HL-60/S4 treated with phorbol 12-myristate 13-acetate at 8.2 ng/mL for 4 days and 3 days (cell line): ENCODE results near the gene SLC5A9.
"Not testable (repeated sequence)": the region's sequence is repeated elsewhere in the genome, so short reads cannot be mapped to it uniquely, and the experiment has no call there.

Experiments
- in situ Hi-C: fragments of 300-500 bp; cut with MboI; formaldehyde crosslinking; loops from 2 replicates; pipeline ENCODE4 v1.15.0; 2022; ENCODE audit warnings: low sequenced_read_pairs

SLC5A9 gene

GRCh38 chr1:48236716-48237470 lies 14.4 kb downstream of the SLC5A9 start:
- in situ Hi-C loops = no loop called here

- in situ Hi-C loops = no loop called here
Measured at GRCh38 chr1:48242141-48242736, 19.7 kb downstream of the SLC5A9 start.

- in situ Hi-C loops = no loop called here
Measured at GRCh38 chr1:48245106-48245505, 22.6 kb downstream of the SLC5A9 start.

- in situ Hi-C loops = no loop called here
Measured at GRCh38 chr1:48246727-48247126, 24.2 kb downstream of the SLC5A9 start.

DNA sequence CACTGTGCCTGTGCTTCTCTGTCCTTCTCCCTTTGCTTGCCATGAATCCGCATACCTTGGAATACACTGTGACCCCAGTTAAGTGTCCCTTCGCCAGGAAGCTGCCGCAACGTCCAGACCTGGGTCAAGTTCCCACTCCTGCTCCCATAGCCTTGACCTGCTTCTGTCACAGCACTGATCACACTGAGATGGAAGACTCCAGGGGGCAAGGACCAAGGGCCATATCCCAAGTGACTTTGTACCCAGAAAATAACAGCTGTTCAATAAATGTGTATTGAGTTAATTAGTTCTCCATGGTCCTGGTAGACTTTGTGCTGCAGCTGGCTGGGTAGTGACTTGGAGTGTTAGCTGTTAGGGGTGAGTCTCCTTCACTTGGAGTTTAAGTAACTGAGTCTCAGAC lies 25.8 kb downstream of the SLC5A9 start:
- in situ Hi-C loops = no loop called here

DNA sequence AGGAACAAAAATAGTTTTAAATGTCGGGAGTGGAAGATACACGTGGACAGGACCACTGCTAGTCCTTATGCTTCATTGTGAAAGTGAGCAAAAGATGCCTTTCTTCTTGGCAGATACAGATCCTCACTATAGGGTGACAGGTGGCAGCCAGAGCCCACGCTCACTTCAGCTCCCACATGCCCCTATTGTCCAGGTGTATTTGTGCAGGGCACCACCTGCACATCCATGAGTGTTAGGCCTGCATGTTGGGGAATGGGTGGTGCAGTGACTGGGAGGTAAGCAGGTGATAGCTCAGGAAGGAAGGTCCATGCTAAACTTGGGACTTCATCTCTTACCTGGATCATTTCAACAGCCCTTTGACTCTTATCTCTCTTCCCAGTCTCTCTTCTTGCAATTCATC lies 27.4 kb downstream of the SLC5A9 start:
- in situ Hi-C loops = no loop called here

GRCh38 chr1:48250572-48250971 lies 28.1 kb downstream of the SLC5A9 start:
- in situ Hi-C loops = no loop called here

- in situ Hi-C loops = no loop called here
Measured at GRCh38 chr1:48251323-48251722, 28.8 kb downstream of the SLC5A9 start.

GRCh38 chr1:48251821-48252220 lies 29.3 kb downstream of the SLC5A9 start:
- in situ Hi-C loops = no loop called here

DNA sequence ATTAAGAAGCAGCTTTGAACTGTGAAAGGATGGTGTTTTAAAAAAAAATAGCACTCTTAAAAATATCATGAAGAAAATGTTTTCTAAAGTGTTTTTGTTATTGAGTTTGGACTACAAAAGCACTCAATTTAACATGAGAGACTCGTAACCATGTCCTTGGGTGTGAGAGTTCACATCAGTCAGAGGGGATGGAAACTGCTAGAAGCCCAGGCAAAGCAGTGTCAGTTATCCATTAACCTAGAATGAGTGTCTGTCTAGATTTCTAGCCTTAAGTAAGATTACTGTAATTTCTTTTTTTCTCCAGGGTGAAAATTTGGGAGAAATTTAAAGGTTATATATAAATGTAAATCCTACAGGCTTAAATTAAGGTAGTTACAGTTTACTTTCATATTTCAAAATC lies 31.7 kb downstream of the SLC5A9 start:
- in situ Hi-C loops = no loop called here

DNA sequence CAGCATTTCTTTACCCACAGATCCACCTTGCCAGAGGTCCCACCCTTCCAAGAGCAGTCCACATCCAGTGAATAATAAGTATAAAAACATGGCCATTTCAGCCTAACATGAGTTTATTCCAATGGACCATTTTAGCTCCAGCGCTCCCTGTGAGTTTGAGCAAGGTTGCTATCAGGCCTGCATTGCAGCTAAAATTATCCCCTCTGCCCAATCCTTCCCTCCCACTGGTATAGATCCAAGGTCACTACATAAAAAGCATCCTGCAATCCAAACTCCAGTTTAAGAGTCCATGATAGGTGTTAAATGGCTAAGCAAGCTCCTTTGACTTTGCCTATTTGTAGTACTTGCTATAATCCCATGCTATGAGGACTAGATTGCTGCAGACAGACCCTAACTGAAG lies 35.6 kb downstream of the SLC5A9 start:
- in situ Hi-C loops = no loop called here

DNA sequence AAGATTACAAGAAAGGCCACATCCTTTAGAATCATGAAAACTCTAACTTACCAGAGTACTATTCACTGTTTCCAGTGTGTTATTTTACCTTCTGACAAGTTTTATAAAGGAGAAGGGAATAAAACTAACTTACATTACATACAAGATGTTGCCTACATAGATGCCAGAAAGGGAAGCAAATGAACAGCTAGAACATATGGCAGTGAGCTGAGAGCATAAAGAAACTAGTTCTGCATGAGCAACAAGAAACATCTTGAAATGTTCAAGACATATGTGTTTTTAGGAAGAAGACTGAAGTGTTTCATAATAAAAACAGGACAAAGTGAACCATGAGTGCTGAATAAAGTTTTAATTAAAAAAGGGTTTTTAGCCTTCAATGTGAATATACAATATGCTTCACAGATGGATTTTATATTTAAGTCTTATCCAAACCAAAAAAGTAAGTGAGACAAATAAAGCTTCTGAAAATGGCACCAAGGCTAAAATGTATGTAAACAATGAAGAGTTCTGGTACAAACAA lies 39.4 kb downstream of the SLC5A9 start:
- in situ Hi-C loops = no loop called here

DNA sequence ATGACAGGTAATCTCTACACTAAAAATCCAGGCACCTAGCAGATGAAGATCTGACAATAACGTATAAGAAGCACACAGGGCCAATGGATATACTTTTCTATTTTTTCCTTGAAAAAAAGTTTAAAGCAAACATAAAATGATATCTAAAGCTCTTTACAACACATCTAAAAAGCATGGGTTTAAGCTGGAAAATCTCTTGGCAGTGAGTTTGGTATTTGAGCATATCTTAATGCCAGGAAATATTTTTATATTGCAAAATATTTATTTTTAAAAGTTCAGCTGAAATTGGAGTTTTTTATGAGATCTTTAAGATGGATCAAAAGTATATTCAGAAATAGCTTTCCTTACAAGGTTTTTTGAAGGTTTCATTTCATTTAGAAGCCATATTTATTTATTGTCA lies 40.5 kb downstream of the SLC5A9 start:
- in situ Hi-C loops = no loop called here

DNA sequence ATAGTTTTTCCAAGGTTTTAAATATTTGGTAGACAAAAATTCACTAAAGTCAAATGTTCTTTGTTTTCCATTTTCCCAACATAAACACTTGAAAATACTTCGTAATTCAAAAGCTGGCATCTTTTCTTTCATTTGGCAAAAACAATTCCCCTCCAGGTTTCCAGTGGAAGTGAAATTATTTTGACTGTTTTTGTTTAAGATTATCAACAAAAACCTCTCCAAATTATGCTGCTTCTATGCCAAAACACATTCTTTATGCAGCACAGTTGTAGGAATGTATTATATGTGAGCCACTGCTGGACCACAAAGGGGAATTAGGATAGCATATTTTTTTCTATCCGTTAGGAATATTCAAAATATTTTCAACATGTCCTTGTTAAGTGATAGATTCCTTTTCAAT lies 44.1 kb downstream of the SLC5A9 start:
- in situ Hi-C loops = no loop called here

DNA sequence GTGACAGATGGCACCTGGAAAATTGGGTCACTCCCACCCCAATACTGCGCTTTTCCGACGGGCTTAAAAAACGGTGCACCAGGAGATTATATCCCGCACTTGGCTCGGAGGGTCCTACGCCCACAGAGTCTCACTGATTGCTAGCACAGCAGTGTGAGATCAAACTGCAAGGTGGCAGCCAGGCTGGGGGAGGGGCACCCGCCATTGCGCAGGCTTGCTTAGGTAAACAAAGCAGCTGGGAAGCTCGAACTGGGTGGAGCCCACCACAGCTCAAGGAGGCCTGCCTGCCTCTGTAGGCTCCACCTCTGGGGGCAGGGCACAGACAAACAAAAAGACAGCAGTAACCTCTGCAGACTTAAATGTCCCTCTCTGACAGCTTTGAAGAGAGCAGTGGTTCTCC lies 54.9 kb downstream of the SLC5A9 start:
- in situ Hi-C loops = not testable (repeated sequence)

- in situ Hi-C loops = not testable (repeated sequence)
Measured at GRCh38 chr1:48282329-48282728, 59.8 kb downstream of the SLC5A9 start.

- in situ Hi-C loops = not testable (repeated sequence)
Measured at GRCh38 chr1:48284696-48285420, 62.3 kb downstream of the SLC5A9 start.

DNA sequence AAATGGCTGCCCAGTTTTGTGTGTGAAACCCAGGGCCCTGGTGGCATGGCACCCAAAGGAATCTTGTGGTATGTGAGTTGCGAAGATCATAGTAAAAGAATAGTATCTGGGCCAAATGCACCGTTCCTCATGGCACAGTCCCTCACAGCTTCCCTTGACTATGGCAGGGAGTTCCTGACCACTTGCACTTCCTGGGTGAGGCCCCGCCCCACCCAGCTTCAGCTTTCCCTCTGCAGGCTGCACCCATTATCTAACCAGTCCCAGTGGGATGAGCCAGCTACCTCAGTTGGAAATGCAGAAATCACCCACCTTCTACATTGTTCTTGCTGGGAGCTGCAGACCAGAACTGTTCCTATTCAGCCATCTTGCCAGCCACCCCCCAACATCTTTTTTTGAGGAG lies 63.0 kb downstream of the SLC5A9 start:
- in situ Hi-C loops = no loop called here

GRCh38 chr1:48291421-48291820 lies 68.9 kb downstream of the SLC5A9 start:
- in situ Hi-C loops = no loop called here

DNA sequence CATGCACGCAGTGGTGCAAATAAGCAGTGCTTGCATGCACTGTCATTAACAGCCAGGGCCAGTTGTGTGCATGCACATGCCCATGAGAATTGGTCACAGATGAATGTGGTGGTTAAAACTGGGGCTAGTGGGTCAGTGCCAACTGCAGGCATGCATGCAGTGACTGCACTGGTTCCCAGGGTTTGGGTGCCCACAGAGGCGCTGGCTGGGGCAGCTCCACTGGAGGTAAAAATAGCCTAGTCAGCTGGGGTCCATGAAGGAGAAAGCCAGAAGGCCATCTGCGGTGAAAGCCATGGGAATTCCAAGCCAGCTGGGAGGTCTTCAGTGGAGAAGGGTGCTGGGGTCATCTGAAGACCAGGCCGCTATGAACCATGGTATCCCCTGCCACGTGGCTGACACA lies 70.2 kb downstream of the SLC5A9 start:
- in situ Hi-C loops = no loop called here

- in situ Hi-C loops = not testable (repeated sequence)
Measured at GRCh38 chr1:48294094-48294493, 71.6 kb downstream of the SLC5A9 start.

DNA sequence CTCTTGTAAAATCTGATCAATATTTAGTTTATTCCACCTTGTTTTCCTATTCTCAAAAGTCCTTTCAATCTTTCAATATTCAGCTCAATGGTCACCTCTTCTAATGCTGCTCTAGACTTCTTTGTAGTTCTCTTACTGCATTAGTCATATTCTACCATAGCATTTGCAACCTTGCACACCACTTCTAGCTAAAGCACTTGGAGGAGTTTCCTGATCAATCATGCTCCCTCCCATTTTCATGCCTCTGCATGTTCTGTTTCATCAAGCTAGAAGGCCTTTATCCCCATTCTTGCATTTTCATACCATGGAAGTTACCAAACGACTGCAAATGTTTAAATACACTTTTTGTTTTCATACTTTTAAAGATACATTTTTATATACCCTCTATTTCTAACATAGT lies 72.1 kb downstream of the SLC5A9 start:
- in situ Hi-C loops = no loop called here
